Astrocyte (in vitro differentiated cells and primary cell): Measurements from ENCODE around the gene SMIM31. TPM values are rescaled to one million over a fixed set of nuclear protein-coding genes. Genes with fewer than 3 reads are reported as not detected.

Source experiments
- DNase-seq: peaks from one replicate; pipeline ENCODE4 v3.0.0-alpha.2; 2010; ENCODE audit warnings: low read depth
- FAIRE-seq: peaks from 2 replicates; lab custom pipeline; 2011; peaks lifted over from hg19 to GRCh38; lab: Jason Lieb, UNC
- H2AFZ ChIP-seq: 2 replicates; pipeline ENCODE4 v1.6.0; 2012; ENCODE audit warnings: low read depth, low read length, inconsistent platforms
- H3K27ac ChIP-seq: 2 replicates; pipeline ENCODE4 v1.5.1; 2011; ENCODE audit warnings: low read depth, low read length, inconsistent platforms
- H3K27me3 ChIP-seq: 2 replicates; pipeline ENCODE4 v1.6.0; 2011; ENCODE audit warnings: low read length, inconsistent platforms; ENCODE audit not compliant: insufficient read depth
- H3K36me3 ChIP-seq: 2 replicates; pipeline ENCODE4 v1.5.1; 2011; ENCODE audit warnings: low read length, inconsistent platforms; ENCODE audit not compliant: insufficient read depth
- H3K4me1 ChIP-seq: 2 replicates; pipeline ENCODE4 v1.5.1; 2011; ENCODE audit warnings: low read length, inconsistent platforms; ENCODE audit not compliant: insufficient read depth
- H3K4me2 ChIP-seq: 2 replicates; pipeline ENCODE4 v1.6.0; 2012; ENCODE audit warnings: low read length, inconsistent platforms
- H3K4me3 ChIP-seq: 2 replicates; pipeline ENCODE4 v1.5.1; 2011; ENCODE audit warnings: low read depth, mild to moderate bottlenecking, low read length, inconsistent platforms; ENCODE audit not compliant: insufficient read depth
- H3K79me2 ChIP-seq: 2 replicates; pipeline ENCODE4 v1.6.0; 2012; ENCODE audit warnings: mild to moderate bottlenecking, low read length, inconsistent platforms; ENCODE audit not compliant: insufficient read depth
- H3K9ac ChIP-seq: 2 replicates; pipeline ENCODE4 v1.6.0; 2012; ENCODE audit warnings: mild to moderate bottlenecking, low read length, inconsistent platforms
- H3K9me3 ChIP-seq: 2 replicates; pipeline ENCODE4 v1.5.1; 2012; ENCODE audit warnings: low read depth, mild to moderate bottlenecking, low read length, inconsistent platforms; ENCODE audit not compliant: insufficient read depth
- H4K20me1 ChIP-seq: 2 replicates; pipeline ENCODE4 v1.6.0; 2012; ENCODE audit warnings: low read length, inconsistent platforms; ENCODE audit not compliant: insufficient read depth
- H3K27ac Mint-ChIP-seq: one replicate; pipeline ENCODE4 v1.8.0; 2021; ENCODE audit warnings: mild to moderate bottlenecking, mixed read lengths; ENCODE audit not compliant: unreplicated experiment
- H3K27me3 Mint-ChIP-seq: one replicate; pipeline ENCODE4 v1.8.0; 2021; ENCODE audit warnings: low read depth, mixed read lengths; ENCODE audit not compliant: unreplicated experiment
- H3K36me3 Mint-ChIP-seq: one replicate; pipeline ENCODE4 v1.8.0; 2021; ENCODE audit warnings: low read depth, mixed read lengths; ENCODE audit not compliant: unreplicated experiment
- H3K4me1 Mint-ChIP-seq: one replicate; pipeline ENCODE4 v1.8.0; 2021; ENCODE audit warnings: low read depth, mixed read lengths; ENCODE audit not compliant: unreplicated experiment
- H3K4me3 Mint-ChIP-seq: one replicate; pipeline ENCODE4 v1.8.0; 2021; ENCODE audit warnings: mild to moderate bottlenecking, moderate library complexity, mixed read lengths; ENCODE audit not compliant: unreplicated experiment
- H3K9me3 Mint-ChIP-seq: one replicate; pipeline ENCODE4 v1.8.0; 2021; ENCODE audit warnings: mild to moderate bottlenecking, mixed read lengths; ENCODE audit not compliant: unreplicated experiment
- CTCF ChIP-seq: IDR thresholded peaks from 2 replicates; pipeline ENCODE4 v1.5.1; 2011; ENCODE audit warnings: low read depth, mild to moderate bottlenecking, inconsistent platforms, low read length, moderate library complexity; ENCODE audit not compliant: insufficient read depth
- EZH2 ChIP-seq: IDR thresholded peaks from 2 replicates; pipeline ENCODE4 v1.6.1; 2012; ENCODE audit warnings: mild to moderate bottlenecking, low read length, inconsistent platforms; ENCODE audit not compliant: insufficient read depth
- total RNA-seq: library from RNA; stranded (reverse); gene quantifications from 2 replicates; pipeline ENCODE4 v1.2.1, GENCODE V29; 2021

The SMIM31 gene
- total RNA-seq, 1 donor from 2014 or later, result not detected

GRCh38 chr4:164847967-164848649 lies 94.2 kb downstream of the SMIM31 start:
- H3K4me1 Mint-ChIP-seq, result no peaks in the 10 kb centered on the region
- TF ChIP-seq EZH2 (no peak), CTCF (no peak)
- FAIRE-seq (no peak), DNase-seq (no peak)
- H3K9me3 ChIP-seq, result no peaks in the 10 kb centered on the region
- H3K27me3 ChIP-seq, result no peaks in the 10 kb centered on the region
- H3K4me3 ChIP-seq, result no peak overlapping the region
- H4K20me1 ChIP-seq, result no peaks in the 10 kb centered on the region
- no peak overlapping the region for H3K27ac ChIP-seq
- no peaks in the 10 kb centered on the region for H3K79me2 ChIP-seq
- H3K4me1 ChIP-seq, result no peaks in the 10 kb centered on the region
- no peak overlapping the region for H3K4me3 Mint-ChIP-seq
- no peak overlapping the region for H3K27ac Mint-ChIP-seq
- H3K27me3 Mint-ChIP-seq, result no peaks in the 10 kb centered on the region
- H3K4me2 ChIP-seq, result no peak overlapping the region
- H3K36me3 ChIP-seq, result no peaks in the 10 kb centered on the region
- no peaks in the 10 kb centered on the region for H3K36me3 Mint-ChIP-seq
- H3K9me3 Mint-ChIP-seq, result no peaks in the 10 kb centered on the region
- H2AFZ ChIP-seq, result no peak overlapping the region
- H3K9ac ChIP-seq, result no peak overlapping the region

Other genes with a start within 250 kb of the SMIM31 start
- gene APELA, start 123.0 kb downstream of the SMIM31 start, total RNA-seq, result 0.30 and 0.89 TPM in 2 replicates
- gene TRIM61, start 223.5 kb downstream of the SMIM31 start, total RNA-seq, result 1.4 and 2.2 TPM in 2 replicates